ENCODE results near the gene SP5.
"Not testable (repeated sequence)": the region's sequence is repeated elsewhere in the genome, so short reads cannot be mapped to it uniquely, and the experiment has no call there.

SP5 gene

GRCh38 chr2:170733798-170734600 lies 18.9 kb downstream of the SP5 start:
- no peak for DNase-seq
- intact Hi-C loops (cut with DNase I): no loop called here

- intact Hi-C loops (cut with DNase I); DNase-seq: not testable (repeated sequence)
Observed at GRCh38 chr2:170734601-170735000, 19.5 kb downstream of the SP5 start.

GRCh38 chr2:170736628-170737027 lies 21.5 kb downstream of the SP5 start:
- no peak for DNase-seq

GRCh38 chr2:170737406-170737805 lies 22.3 kb downstream of the SP5 start:
- no peak for DNase-seq
- intact Hi-C loops (cut with DNase I): no loop called here

More at GRCh38 chr2:170736628-170737027, 21.5 kb downstream of the SP5 start:
- intact Hi-C loops (cut with DNase I): no loop called here

GRCh38 chr2:170737821-170738220 lies 22.7 kb downstream of the SP5 start:
- no peak for DNase-seq

GRCh38 chr2:170739048-170739447 lies 23.9 kb downstream of the SP5 start:
- intact Hi-C loops (cut with DNase I): no loop called here
- no peak for DNase-seq

More at GRCh38 chr2:170737821-170738220, 22.7 kb downstream of the SP5 start:
- intact Hi-C loops (cut with DNase I): no loop called here

- intact Hi-C loops (cut with DNase I): no loop called here
- no peak for DNase-seq
Observed at GRCh38 chr2:170739507-170740046, 24.4 kb downstream of the SP5 start.

- no peak for DNase-seq
- intact Hi-C loops (cut with DNase I): no loop called here
Observed at GRCh38 chr2:170740660-170741059, 25.5 kb downstream of the SP5 start.

GRCh38 chr2:170742000-170742399 lies 26.9 kb downstream of the SP5 start:
- intact Hi-C loops (cut with DNase I): no loop called here
- DNase-seq: no peak

- no peak for DNase-seq
- intact Hi-C loops (cut with DNase I): no loop called here
Observed at GRCh38 chr2:170742896-170743529, 27.9 kb downstream of the SP5 start.

GRCh38 chr2:170743530-170744239 lies 28.5 kb downstream of the SP5 start:
- intact Hi-C loops (cut with DNase I): no loop called here
- DNase-seq: no peak

GRCh38 chr2:170744248-170745002 lies 29.3 kb downstream of the SP5 start:
- intact Hi-C loops (cut with DNase I): no loop called here
- no peak for DNase-seq

GRCh38 chr2:170745305-170745704 lies 30.2 kb downstream of the SP5 start:
- intact Hi-C loops (cut with DNase I): no loop called here
- DNase-seq: no peak

- intact Hi-C loops (cut with DNase I): no loop called here
- no peak for DNase-seq
Observed at GRCh38 chr2:170747921-170748320, 32.8 kb downstream of the SP5 start.

GRCh38 chr2:170751555-170751954 lies 36.4 kb downstream of the SP5 start:
- DNase-seq; intact Hi-C loops (cut with DNase I): not testable (repeated sequence)

GRCh38 chr2:170761572-170761971 lies 46.4 kb downstream of the SP5 start:
- DNase-seq: no peak

GRCh38 chr2:170762760-170763159 lies 47.6 kb downstream of the SP5 start:
- intact Hi-C loops (cut with DNase I): no loop called here
- DNase-seq: no peak

More at GRCh38 chr2:170761572-170761971, 46.4 kb downstream of the SP5 start:
- intact Hi-C loops (cut with DNase I): no loop called here

- intact Hi-C loops (cut with DNase I): no loop called here
- DNase-seq: no peak
Observed at GRCh38 chr2:170763232-170763631, 48.1 kb downstream of the SP5 start.

- no peak for DNase-seq
- intact Hi-C loops (cut with DNase I): no loop called here
Observed at GRCh38 chr2:170764880-170765261, 49.7 kb downstream of the SP5 start.

All from head of caudate nucleus (tissue), 42 donors.